Dermis microvascular lymphatic vessel endothelial cell (primary cell): Measurements from ENCODE around the gene CCNB1IP1. TPM values are rescaled to one million over a fixed set of nuclear protein-coding genes. Genes with fewer than 3 reads are reported as not detected.
A peak's percentile ranks its signal among the peaks of the same experiment; 100 is the strongest.
"Not testable (repeated sequence)": the region's sequence is repeated elsewhere in the genome, so short reads cannot be mapped to it uniquely, and the experiment has no call there.

Source experiments
- DNase-seq, 2 donors: peaks; one replicate each; pipeline versions ENCODE4 v3.0.0 to v3.0.0-alpha.2; 2010; ENCODE audit warnings: low read depth in 2 of 2
- total RNA-seq: library from RNA; depleted of rRNA; stranded (reverse); fragments of >200 nt; gene quantifications from 2 replicates; pipeline ENCODE4 v1.2.1, GENCODE V29; 2014

CCNB1IP1 gene, protein sequence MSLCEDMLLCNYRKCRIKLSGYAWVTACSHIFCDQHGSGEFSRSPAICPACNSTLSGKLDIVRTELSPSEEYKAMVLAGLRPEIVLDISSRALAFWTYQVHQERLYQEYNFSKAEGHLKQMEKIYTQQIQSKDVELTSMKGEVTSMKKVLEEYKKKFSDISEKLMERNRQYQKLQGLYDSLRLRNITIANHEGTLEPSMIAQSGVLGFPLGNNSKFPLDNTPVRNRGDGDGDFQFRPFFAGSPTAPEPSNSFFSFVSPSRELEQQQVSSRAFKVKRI
- total RNA-seq, result 38.6 and 39.7 TPM in 2 replicates

DNA sequence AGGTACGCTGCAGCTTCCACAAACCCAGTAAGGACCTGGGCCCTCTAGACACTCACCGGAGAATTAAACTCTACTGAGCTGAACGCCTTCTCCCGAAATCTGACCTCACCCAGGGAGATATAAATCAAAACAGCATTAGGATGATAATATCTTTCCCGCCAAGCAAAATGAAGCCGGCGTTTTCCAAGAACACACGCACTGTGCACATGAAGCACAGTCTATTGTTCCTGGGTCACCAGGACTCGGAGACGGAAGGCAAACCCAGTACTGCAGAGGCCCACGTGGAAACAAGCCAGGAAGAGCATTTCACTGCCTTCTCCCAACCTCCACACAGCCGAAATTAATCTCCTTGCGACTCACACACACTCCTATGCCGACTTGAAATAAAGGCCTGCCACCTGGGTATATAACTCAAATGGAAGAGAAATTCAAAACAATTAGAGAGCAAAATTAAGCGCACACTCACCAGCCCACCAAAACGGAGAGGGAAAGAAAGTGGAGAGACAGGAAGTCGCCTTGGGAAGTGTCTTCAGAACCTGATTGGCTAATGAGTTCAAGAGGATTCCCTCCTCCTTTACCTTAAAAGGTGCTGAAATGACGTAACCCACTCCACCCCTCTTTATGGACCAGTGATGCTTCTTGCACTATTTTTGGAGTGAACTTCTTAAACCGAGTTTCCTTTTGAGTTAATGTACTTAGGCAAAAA, at the start of gene CCNB1IP1:
Gene CCNB1IP1 (minus strand): TSS at position 492 of the 706 bp plus-strand sequence. CDS start 16,756 bp downstream, outside the sequence.
- DNase-seq, result peak; percentile 41 to 88

DNA sequence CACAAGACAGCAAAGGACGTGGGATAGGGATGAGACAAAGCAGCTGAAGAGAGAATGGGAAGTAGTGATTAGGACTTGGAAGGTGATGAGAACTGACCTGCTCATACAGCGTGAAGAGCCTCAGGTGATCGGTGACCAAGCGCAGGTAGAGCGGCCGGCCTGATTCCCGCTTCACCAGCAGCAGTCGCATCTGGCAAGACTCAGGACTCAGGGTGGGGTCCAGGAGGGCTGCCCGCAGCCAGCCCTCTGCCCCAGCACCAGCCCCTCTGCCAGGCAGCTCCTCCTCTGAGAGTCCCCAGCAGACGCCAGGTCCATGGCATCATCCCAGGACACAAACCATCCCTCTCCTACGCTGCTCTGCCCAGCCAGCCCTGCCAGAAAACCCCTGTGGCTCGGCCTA, 49.4 kb upstream of the CCNB1IP1 start:
- DNase-seq, result no peak

DNA sequence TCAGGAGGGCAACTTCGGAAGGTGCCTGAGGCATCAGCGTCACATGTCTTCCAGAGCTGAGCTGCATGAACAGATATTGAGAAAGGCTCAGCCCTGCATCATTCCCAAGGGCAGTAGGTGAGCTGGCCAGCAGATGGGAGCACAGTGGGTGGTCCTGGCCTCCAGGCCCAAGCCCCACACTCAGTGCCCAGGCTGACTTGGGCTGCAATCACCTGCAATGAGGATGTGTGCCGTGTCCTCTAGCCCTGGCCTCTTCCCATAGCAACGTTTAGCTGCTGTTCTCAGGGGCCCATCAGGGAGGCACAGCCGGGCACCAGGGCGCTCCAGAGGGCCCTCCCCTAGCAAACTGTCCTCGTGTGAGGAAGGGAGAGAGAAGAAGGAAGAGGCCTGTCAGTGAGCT, 48.3 kb upstream of the CCNB1IP1 start:
- no peak for DNase-seq

DNA sequence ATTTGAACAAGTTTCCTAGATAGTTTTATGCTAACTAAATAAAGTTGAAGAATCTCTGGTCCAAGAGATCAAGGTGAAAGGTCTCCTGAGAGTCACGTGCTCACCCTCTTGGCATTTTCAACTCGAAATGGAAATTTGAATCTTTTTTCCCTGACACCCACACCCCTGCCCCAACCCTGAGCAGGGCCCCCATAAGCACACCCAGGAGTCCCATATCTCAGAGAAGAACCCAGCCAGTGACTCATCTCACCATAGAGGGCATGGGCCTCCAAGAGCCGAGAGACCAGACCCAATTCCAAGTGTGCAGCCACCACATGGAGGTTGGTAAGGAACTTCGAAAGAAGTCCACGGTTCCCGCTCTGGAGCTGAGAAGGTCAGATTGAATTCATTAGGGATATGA, 47.6 kb upstream of the CCNB1IP1 start:
- DNase-seq, result no peak

DNA sequence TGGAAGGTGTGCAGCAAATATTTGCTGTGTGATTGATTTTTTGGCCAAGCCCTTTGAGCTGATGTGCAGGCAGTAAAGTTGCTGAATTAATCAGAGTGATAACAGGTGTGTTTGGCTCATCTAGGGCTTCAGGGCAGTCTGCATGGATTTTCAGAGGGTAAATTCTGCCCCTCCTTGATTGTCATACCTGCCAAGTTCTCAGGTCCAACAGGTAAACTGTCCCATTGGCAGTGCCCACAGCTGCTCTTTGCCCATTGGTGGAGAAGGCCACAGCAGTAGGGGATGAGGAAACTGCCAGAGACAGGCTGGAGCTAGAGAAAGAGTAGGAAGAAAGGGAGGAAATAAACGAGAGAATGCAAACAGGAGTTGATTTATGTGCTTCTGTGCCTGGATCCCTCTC, 46.7 kb upstream of the CCNB1IP1 start:
- DNase-seq, result no peak

DNA sequence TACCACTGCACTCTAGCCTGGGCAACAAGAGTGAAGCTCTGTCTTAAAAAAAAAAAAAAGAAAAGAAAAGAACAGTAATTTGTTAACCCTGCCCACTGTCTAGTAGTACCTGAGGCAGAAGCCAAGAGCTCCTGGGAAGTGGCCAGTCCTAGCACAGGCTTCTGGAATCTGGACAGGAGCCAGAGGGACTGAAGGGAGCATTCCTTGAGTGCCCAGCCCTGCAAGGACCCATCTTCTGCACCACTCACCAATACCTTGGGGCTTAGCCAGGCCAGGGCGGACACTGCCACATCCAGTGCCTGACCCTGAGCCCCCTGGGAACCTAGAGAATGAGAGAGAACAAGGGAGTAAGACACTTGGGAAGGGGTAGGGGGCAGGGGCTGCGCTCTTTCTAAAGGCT, 44.1 kb upstream of the CCNB1IP1 start:
- no peak for DNase-seq

DNA sequence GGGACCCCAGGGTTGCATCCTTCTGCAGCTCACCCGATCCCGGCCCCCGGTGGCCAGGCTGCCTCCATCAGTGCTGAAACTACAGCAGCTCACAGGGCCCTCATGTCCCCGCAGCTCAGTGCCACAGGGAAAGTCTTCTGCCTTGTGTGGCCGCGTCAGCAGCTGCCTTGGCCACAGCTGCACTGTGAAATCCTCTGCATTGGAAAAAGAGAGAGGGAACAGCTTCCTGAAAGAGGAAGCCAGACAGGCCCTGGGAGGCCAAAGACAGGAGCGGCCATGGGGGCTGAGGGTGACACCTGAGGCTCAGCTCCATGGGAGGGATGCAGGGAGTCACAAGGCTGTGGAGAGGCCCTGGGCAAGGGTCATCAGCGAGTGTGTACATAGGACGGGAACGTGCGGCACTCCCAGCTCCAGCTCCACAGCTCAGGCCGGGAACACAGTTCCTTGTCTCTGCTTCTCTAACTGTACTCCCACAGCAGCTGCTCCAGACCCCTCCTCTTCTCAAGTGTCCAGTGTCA, 43.1 kb upstream of the CCNB1IP1 start:
- DNase-seq, result no peak

DNA sequence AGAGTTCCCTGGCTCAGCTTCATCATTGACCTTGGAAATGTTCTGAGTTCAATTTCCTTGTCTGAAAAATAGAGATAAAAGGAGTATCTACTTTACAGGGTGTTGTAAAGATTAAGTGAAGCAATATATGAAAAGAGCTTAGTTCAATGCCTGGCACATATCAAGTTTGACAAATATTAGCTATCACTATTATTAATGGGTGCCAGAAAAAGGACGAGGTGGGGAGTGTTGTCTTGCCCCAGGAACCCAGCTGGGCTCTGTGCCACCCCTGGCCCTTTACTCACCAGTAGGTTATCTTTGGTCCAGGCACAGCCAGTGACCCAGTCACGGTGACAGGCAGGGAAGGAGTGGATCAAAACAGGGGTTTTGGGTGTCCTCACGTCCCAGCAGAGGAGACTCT, 42.4 kb upstream of the CCNB1IP1 start:
- DNase-seq, result no peak

DNA sequence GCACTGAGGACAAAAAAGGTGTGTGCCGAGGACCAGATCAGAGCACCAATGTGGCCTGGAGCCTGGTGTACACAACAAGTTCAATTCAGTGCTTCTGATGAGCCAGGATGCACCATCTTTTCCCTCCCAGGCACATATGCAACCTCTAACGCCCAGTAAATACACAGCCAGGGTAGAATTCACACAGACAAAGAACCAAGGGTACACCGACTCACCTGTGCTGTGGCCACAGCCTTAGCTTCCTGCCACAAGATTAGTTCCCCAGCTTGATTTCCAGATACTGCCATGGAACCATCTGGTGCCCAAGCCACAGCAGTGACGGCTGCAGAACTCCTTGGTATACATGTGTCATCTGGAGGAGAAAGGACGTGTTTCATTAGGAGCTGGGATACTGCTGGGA, 39.7 kb upstream of the CCNB1IP1 start:
- no peak for DNase-seq

DNA sequence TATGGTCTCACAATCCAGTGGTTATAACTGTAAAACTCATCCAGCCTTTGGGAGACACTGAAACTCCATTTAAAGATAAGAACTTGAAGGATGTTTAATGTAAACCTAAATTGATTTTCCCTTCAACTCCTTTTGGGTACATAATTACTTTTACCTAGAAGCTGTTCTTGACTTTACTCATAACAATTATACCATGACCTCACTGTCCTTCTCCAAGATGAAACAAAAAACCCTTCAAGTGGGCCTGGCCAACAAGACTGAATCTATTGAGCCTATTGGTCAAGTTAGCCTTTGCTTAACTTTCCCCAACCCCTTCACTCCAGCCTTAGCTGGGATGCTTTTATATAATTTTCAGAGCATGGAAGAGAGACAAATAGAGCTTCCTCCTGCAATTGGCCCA, 32.8 kb upstream of the CCNB1IP1 start:
- no peak for DNase-seq

DNA sequence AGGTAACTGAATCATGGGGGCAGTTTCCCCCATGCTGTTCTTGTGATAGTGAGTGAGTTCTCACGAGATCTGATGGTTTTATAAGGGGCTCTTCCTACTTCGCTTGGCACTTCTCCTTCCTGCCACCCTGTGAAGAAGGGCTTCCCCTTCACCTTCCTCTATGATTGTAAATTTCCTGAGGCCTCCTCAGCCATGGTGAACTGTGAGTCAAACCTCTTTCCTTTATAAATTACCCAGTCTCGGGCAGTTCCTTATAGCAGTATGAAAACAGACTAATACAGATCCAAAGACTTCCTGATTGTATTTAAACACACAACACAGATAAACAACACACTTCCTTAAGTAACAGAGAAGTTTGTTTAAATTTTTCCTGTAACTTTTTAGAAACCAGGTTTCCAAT, 25.4 kb upstream of the CCNB1IP1 start:
- peak in 1 of 2 donors; percentile 31 for DNase-seq

DNA sequence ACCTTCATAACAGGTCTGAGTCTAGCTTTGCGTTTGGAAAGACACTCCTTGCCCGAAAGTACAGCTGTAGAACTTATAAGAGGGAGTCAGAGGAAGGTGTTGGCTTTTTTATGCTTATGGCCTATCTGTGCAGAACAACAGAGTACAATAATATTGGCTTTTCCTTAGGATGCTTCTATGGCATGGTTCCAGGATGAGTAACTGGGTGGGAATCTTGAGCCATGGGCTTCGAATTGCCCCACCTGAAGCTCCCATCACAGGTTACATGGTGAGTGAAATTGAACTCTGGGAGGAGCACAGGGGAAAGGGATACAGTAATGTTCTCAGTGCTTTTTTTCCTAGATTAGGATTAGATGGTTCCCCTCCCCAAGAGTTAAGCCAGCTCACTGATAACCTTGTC, 23.3 kb upstream of the CCNB1IP1 start:
- DNase-seq, result no peak

DNA sequence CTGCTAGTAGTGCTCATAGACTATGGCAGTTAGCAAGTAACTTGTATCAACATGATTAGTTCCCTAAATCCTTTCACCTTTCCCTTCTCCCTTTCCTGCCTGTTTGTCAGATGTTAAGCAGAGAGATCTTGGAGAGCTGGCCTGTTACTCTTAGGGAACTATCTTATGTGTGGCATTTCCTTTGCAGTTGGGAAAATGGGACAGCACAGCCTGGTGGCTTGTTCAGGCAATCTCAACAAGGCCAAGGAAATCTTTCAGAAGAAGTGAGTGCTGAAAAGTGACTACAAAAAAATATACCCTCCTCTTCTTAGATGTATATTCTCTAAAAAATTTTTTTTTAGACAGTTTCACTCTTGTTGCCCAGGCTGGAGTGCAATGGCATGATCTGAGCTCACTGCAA, 17.8 kb upstream of the CCNB1IP1 start:
- DNase-seq, result peak in 1 of 2 donors; percentile 31

DNA sequence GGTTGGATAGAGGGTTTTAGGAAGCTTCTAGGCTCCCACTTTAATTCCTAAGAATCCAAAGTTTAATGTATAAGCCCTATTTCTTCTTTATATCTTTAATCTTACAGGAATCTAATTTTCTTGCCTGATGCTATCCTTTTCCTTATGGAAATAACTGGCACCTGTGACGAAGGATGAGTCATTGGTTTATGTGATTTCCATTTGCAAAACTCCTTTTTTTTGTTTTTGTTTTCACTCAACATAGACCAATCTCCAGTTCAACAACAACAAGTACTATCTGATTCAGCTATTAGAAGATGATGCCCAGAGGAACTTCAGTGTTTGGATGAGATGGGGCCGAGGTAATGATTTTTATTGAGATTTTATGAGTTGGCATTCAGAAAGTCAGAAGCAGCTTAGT, 17.2 kb upstream of the CCNB1IP1 start:
- DNase-seq, result peak in 1 of 2 donors; percentile 38

DNA sequence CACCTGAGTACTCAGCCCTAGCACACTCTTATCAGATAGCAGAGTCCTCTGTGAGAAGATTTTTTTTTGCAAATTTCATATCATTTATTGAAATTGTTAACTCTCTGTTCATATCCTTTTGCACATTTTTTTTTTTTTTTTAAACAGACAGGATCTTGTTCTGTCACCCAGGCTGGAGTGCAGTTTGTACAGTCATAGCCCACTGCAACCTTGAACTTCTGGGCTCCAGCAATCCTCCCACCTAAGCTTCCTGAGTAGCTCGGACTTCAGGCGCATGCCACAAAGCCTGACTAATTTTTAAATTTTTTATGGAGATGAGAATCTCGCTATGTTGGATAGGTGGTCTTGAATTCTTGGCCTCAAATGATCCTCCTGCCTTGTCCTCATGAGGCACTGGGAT, 14.7 kb upstream of the CCNB1IP1 start:
- no peak for DNase-seq

DNA sequence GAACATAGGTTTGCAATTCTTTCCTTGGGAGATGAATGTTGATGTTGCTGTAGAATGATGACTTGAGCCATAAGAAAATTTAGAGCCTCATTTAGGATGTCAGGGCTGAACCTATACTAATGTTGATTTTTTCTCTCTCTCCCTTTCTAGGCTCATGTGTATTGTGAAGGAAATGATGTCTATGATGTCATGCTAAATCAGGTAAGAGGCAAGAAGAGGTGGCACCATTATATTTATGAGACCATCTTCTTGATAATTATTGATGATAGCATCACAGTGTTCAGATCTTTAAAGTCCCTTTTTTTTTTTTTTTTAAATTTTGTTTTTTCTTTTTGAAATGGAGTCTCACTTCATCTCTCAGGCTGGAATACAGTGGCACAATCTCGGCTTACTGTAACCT, 13.6 kb upstream of the CCNB1IP1 start:
- no peak for DNase-seq

DNA sequence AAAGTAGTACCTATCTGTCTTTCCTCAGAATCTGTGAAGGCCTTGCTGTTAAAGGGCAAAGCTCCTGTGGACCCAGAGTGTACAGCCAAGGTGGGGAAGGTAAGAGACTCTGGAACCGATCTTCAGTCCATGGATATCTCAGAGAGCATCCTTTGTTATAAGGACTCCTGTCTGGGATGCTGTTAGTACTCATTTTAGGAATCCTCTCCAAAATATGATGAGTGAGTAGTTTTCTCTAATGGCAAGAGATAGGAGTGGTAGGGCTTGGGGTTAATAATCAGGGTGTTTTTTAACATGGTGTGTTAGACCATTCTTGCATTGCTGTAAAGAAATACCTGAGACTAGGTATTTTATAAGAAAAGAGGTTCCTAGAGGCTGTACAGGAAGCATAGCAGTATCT, 12.3 kb upstream of the CCNB1IP1 start:
- DNase-seq, result no peak

DNA sequence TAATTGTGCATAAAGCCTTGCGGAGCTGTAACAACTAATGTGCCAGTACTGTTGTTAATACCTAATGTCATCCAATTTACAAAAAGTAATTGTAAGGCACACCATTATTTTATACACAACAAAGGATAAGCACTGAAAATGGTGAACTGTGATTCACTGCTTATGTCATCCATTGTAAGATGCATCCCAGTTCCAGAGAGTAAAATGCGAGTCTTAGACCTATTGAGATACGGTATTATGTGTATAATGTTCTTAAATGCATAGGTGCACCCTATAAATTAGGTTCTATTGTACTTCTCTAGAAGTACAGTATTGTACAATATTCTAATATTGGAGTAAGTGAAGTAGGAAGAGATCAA, 10.8 kb upstream of the CCNB1IP1 start:
- DNase-seq, result peak in 1 of 2 donors; percentile 46

DNA sequence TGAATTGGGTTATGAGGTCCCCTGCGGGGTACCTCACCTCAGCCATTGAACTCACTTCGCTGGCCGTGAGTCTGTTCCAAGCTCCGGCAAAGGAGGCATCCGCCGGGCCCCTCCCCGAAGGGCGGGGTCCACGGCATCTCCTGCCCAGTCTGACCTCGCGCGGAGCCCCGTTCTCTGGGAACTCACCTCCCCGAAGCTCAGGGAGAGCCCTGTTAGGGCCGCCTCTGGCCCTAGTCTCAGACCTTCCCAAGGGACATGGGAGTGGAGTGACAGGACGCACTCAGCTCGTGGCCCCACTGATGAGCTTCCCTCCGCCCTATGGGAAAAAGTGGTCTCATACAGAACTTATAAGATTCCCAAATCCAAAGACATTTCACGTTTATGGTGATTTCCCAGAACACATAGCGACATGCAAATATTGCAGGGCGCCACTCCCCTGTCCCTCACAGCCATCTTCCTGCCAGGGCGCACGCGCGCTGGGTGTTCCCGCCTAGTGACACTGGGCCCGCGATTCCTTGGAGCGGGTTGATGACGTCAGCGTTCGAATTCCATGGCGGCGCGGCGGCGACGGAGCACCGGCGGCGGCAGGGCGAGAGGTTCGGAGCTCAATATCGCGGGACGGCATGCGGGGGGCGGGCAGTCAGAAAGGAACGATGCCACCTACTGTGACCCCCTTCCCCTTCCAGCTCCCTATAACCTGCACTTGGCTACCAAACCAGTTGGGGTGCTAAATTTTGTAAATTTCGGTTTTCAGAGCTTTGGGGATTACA, 10.2 kb upstream of the CCNB1IP1 start, which contains the start of gene PARP2:
Gene PARP2 (plus strand): TSS at position 544 of the 770 bp plus-strand sequence. CDS start 7 bp downstream, at position 551.
- DNase-seq, result peak; percentile 98 to 99

DNA sequence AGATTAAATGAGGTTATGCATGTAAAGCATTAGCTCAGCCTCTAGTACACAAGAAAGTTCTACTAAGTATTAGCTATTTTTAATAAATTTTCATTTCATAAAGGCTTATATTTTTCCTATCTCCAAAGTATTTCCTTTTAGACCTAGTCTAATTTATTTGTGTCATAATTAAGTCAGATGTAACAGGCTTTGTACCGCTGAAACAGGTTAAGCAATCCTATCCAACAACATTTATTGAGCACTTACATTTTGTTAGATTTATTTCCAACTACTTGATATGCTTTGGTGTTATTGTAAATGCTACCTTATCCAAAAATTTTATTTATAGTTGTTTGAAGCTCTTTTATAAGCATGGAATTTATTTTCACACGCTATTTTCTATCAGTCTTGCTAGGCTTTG, 8.6 kb upstream of the CCNB1IP1 start:
- DNase-seq, result no peak

DNA sequence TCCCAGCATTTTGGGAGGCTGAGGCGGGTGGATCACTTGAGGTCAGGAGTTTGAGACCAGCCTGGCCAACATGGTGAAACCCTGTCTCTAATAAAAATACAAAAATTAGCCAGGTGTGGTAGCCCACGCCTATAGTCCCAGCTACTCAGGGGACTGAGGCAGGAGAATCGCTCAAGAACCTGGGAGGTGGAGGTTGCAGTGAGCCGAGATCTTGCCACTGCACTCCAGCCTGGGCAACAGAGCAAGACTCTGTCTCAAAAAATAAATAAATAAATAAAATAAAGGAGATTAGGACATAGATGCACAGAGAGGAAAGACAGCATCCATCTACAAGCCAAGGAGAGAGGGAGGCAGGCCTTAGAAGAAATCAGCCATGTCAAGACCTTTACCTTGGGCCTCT, 8.0 kb upstream of the CCNB1IP1 start:
- DNase-seq, result not testable (repeated sequence)

DNA sequence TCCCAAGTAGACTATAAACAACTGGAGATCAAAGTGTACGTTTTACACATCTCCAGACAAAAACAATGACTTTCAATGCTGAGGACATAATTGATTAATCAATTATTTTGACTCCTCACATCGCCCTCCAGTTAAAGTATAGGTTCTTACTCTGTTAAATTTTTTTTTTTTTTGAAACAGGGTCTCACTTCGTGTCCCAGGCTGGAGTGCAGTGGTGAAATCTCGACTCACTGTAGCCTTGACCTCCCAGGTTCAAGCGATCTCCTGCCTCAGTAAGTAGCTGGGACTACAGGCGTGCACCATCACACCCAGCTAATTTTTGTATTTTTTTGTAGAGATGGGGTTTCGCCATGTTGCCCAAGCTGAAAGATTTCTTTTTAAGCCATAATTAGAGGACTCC, 938 bp upstream of the CCNB1IP1 start:
- no peak for DNase-seq
